OCI-LY3 (cell line): ENCODE results near the gene CTAG1B.
"Not testable (repeated sequence)": the region's sequence is repeated elsewhere in the genome, so short reads cannot be mapped to it uniquely, and the experiment has no call there.

Source experiments
- CTCF ChIP-seq: fragments of 200-600, 300-600 bp; sonication (generic); IDR thresholded peaks from 2 replicates; pipeline ENCODE4 v1.5.1; 2014; ENCODE audit warnings: antibody characterized with exemption, low read length, low read depth
- EZH2phosphoT487 ChIP-seq: fragments of 200-600 bp; shearing (Covaris generic); IDR thresholded peaks from 2 replicates; pipeline ENCODE4 v1.6.1; 2018; ENCODE audit warnings: antibody characterized with exemption, mixed run types, low read depth

- TF ChIP-seq CTCF, EZH2phosphoT487: not testable (repeated sequence)
Measured at GRCh38 chrX:154633661-154634060, 14.6 kb upstream of the CTAG1B start.
